Activated CD8-positive, alpha-beta memory T cell treated with anti-CD3 and anti-CD28 coated beads for 48 hours (primary cell): ENCODE results near the gene C11orf68.
A peak's percentile ranks its signal among the peaks of the same experiment; 100 is the strongest.

Experiments
- DNase-seq, 3 experiments: peaks; one replicate each; pipeline ENCODE4 v3.0.0-alpha.2; 2020; ENCODE audit warnings: low read depth in 2 of 3, low spot score in 2 of 3

C11orf68 gene

GRCh38 chr11:65891219-65892136, 27.4 kb downstream of the C11orf68 start:
- DNase-seq = no peak

- DNase-seq = peak; percentile 95 to 99 (median 97)
Observed at GRCh38 chr11:65890324-65891218, 28.3 kb downstream of the C11orf68 start, which contains the start of gene CCDC85B. CCDC85B (plus strand) TSS chr11:65890673; CDS start chr11:65890784, 111 bp downstream.

GRCh38 chr11:65888163-65888814, 30.6 kb downstream of the C11orf68 start, which contains the start of gene FIBP:
FIBP (minus strand) TSS chr11:65888471; CDS start chr11:65888418, 53 bp downstream.
- DNase-seq = peak; percentile 89 to 93 (median 93)

- DNase-seq = no peak
Observed at GRCh38 chr11:65887723-65888162, 31.1 kb downstream of the C11orf68 start.

- DNase-seq = no peak
Observed at GRCh38 chr11:65886826-65887722, 31.8 kb downstream of the C11orf68 start.

- no peak for DNase-seq
Observed at GRCh38 chr11:65885808-65886536, 32.9 kb downstream of the C11orf68 start.

GRCh38 chr11:65885231-65885630, 33.6 kb downstream of the C11orf68 start:
- DNase-seq = no peak

- DNase-seq = peak in 2 of 3 experiments; percentile 62
Observed at GRCh38 chr11:65884716-65885092, 34.2 kb downstream of the C11orf68 start.

- DNase-seq = no peak
Observed at GRCh38 chr11:65883786-65884715, 34.8 kb downstream of the C11orf68 start.

- DNase-seq = no peak
Observed at GRCh38 chr11:65883058-65883761, 35.7 kb downstream of the C11orf68 start.

GRCh38 chr11:65882120-65883057, 36.5 kb downstream of the C11orf68 start:
- DNase-seq = no peak

- DNase-seq = no peak
Observed at GRCh38 chr11:65880844-65881421, 37.9 kb downstream of the C11orf68 start.

- no peak for DNase-seq
Observed at GRCh38 chr11:65880027-65880426, 38.8 kb downstream of the C11orf68 start.

GRCh38 chr11:65879617-65880016, 39.2 kb downstream of the C11orf68 start, which contains the start of gene CTSW:
CTSW (plus strand) TSS chr11:65879837; CDS start chr11:65879855, 18 bp downstream.
- no peak for DNase-seq

- peak; percentile 94 to 97 (median 95) for DNase-seq
Observed at GRCh38 chr11:65873318-65874156, 45.3 kb downstream of the C11orf68 start.
